ENCODE data around the gene POGLUT3.

- TF ChIP-seq ISL1 (CRISPR knock-in tag; IDR thresholded peaks at IDR 0.05) = no peak
- no peak for TF ChIP-seq ESRRG (CRISPR knock-in tag; IDR thresholded peaks at IDR 0.05)
- TF ChIP-seq ZFP3 (CRISPR knock-in tag; IDR thresholded peaks at IDR 0.05) = no peak
- no peak for TF ChIP-seq RARB (CRISPR knock-in tag; IDR thresholded peaks at IDR 0.05)
- no peak for TF ChIP-seq SNAI2 (CRISPR knock-in tag; IDR thresholded peaks at IDR 0.05)
These were observed 39.8 kb upstream of the POGLUT3 start for GRCh38 chr11:108538022-108538424.
